ENCODE data around the gene MTFR1L.

DNA sequence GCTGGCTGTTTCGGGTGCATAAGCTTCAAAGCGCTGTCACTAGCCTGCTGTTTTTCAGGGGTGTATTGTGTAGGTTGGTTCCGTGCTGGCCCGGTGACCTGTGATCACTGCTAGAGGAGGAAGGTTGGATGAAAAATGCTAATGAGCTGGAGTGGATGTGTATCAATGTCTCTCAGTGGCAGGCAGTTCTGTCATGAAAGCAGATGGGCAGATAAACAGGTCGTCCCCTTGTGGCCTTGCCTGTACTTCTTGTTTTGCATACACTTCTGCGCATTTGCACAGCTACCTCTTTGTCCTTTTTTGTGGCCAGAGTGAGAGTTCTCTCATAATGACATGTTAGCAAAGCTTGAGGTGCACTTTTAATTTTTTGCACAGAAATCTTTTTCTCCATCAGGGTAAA is 16.8 kb upstream of the MTFR1L start:
- TF ChIP-seq EZH2 (IDR thresholded peaks at IDR 0.05; ENCODE audit: low read length, missing control alignments): no peak
- TF ChIP-seq, protein P1, sequence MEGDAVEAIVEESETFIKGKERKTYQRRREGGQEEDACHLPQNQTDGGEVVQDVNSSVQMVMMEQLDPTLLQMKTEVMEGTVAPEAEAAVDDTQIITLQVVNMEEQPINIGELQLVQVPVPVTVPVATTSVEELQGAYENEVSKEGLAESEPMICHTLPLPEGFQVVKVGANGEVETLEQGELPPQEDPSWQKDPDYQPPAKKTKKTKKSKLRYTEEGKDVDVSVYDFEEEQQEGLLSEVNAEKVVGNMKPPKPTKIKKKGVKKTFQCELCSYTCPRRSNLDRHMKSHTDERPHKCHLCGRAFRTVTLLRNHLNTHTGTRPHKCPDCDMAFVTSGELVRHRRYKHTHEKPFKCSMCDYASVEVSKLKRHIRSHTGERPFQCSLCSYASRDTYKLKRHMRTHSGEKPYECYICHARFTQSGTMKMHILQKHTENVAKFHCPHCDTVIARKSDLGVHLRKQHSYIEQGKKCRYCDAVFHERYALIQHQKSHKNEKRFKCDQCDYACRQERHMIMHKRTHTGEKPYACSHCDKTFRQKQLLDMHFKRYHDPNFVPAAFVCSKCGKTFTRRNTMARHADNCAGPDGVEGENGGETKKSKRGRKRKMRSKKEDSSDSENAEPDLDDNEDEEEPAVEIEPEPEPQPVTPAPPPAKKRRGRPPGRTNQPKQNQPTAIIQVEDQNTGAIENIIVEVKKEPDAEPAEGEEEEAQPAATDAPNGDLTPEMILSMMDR (conservative IDR thresholded peaks at IDR 0.05 in 1 of 2, IDR thresholded peaks at IDR 0.05 in 1 of 2; ENCODE audit: low read depth in 1 of 2, low read length in 2 of 2): no peak
